K562 (cell line): ENCODE results near the gene USP20. TPM values are rescaled to one million over a fixed set of nuclear protein-coding genes. Genes with fewer than 3 reads are reported as not detected.

Source experiments
- ATF4 ChIP-seq: fragments of 450-650 bp; formaldehyde crosslinking; IDR thresholded peaks from 2 replicates; pipeline ENCODE4 v1.4.0; 2022; ENCODE audit warnings: mild to moderate bottlenecking, moderate library complexity
- ATF7 ChIP-seq: fragments of 450-650 bp; IDR thresholded peaks from 2 replicates; pipeline ENCODE4 v1.7.1; 2014; ENCODE audit warnings: mild to moderate bottlenecking, moderate library complexity
- COPS2 ChIP-seq: fragments of 450-650 bp; conservative IDR thresholded peaks from 2 replicates; pipeline ENCODE4 v1.6.1; 2016; ENCODE audit warnings: mild to moderate bottlenecking, moderate library complexity
- CTCF ChIP-seq, 3 experiments: IDR thresholded peaks in 2 of 3; conservative IDR thresholded peaks in 1 of 3; 2 replicates each; pipeline ENCODE4 v1.5.1; 2011 to 2012; ENCODE audit warnings: low read length in 3 of 3, mild to moderate bottlenecking in 3 of 3, control low read depth in 2 of 3, improper control_type of control experiment in 1 of 3, inconsistent platforms in 1 of 3, low read depth in 1 of 3, mixed read lengths in 1 of 3, moderate library complexity in 1 of 3; ENCODE audit not compliant: insufficient read depth in 2 of 3
- DEAF1 ChIP-seq: fragments of 450-650 bp; formaldehyde crosslinking; IDR thresholded peaks from 2 replicates; pipeline ENCODE4 v1.4.0; 2020; ENCODE audit warnings: mild to moderate bottlenecking, moderate library complexity
- HBP1 ChIP-seq: fragments of 450-650 bp; formaldehyde crosslinking; IDR thresholded peaks from 2 replicates; pipeline ENCODE4 v1.4.0; 2022; ENCODE audit warnings: missing genetic modification characterization
- ID3 ChIP-seq, 2 experiments: fragments of 250-450 bp in 1 of 2; fragments of 450-650 bp in 1 of 2; sonication (Bioruptor Pico) in 1 of 2; IDR thresholded peaks; 2 replicates each; pipeline versions ENCODE4 v1.6.1 to v1.8.0; 2016 to 2021; ENCODE audit warnings: mild to moderate bottlenecking in 2 of 2, moderate library complexity in 2 of 2, missing compliant biosample characterization in 1 of 2, missing genetic modification characterization in 1 of 2
- JUNB ChIP-seq: fragments of 450-650 bp; formaldehyde crosslinking; conservative IDR thresholded peaks from 2 replicates; pipeline ENCODE4 v1.4.0; 2020; ENCODE audit warnings: mild to moderate bottlenecking
- JUND ChIP-seq, 2 experiments: IDR thresholded peaks; 2 replicates in 1 of 2; 3 replicates in 1 of 2; pipeline ENCODE4 v1.6.1; 2011; ENCODE audit warnings: borderline replicate concordance in 2 of 2, low read depth in 2 of 2, low read length in 2 of 2, improper control_type of control experiment in 1 of 2, missing biosample characterization in 1 of 2, missing genetic modification characterization in 1 of 2, missing genetic modification reagents in 1 of 2
- LCOR ChIP-seq: sonication (generic); formaldehyde crosslinking; IDR thresholded peaks from 2 replicates; pipeline ENCODE4 v1.8.0; 2022; ENCODE audit warnings: mild to moderate bottlenecking, missing genetic modification reagents
- SLC30A9 ChIP-seq: fragments of 250-450 bp; sonication (Bioruptor Pico); IDR thresholded peaks from 2 replicates; pipeline ENCODE4 v1.8.0; 2022; ENCODE audit warnings: mild to moderate bottlenecking, moderate library complexity
- ZNF639 ChIP-seq, 2 experiments: fragments of 200-800 bp in 1 of 2; sonication (Bioruptor generic) in 1 of 2; sonication (generic) in 1 of 2; formaldehyde crosslinking in 1 of 2; IDR thresholded peaks in 1 of 2; conservative IDR thresholded peaks in 1 of 2; 2 replicates each; pipeline versions ENCODE4 v1.5.0 to v1.6.1; 2016 to 2020; ENCODE audit warnings: missing compliant biosample characterization in 1 of 2, missing genetic modification characterization in 1 of 2, missing genetic modification reagents in 1 of 2
- polyA plus RNA-seq, 8 experiments: library from polyadenylated mRNA; depleted of rRNA in 4 of 8; stranded (reverse) in 5 of 8; unstranded in 3 of 8; fragments of >200 nt; fragmentation: Nextera tagmentation in 2 of 8; fragmentation: Illumina TruSeq in 1 of 8; extraction: Ambion mirVana in 2 of 8; extraction: Trizol in 1 of 8; gene quantifications; 2 replicates each; pipeline versions ENCODE4 v1.2.1 to v1.2.3, GENCODE V29; 2011 to 2014; ENCODE audit warnings: inconsistent platforms in 1 of 8, missing spikeins in 1 of 8
- total RNA-seq, 7 experiments: library from RNA; depleted of rRNA in 6 of 7; stranded (reverse); fragments of >200 nt in 6 of 7; fragmentation: Illumina TruSeq in 2 of 7; extraction: Trizol in 2 of 7; gene quantifications; 2 replicates each; pipeline versions ENCODE4 v1.2.1 to v1.2.3, GENCODE V29; 2011 to 2021; ENCODE audit warnings: low replicate concordance in 1 of 7

The USP20 gene
- total and polyA plus RNA-seq, 9 of the 15 experiments (the other 6 are each of a cell fraction or from before 2014, with no cell fraction given), result 1.9 to 136 (median 49.1) TPM

GRCh38 chr9:129898185-129898584 is 62.9 kb downstream of the USP20 start (continued):
- TF ChIP-seq HBP1 (CRISPR knock-in tag) (0 out of 2 replicates have a peak, but pooled peaks have one; percentile 20), JUND (IDR thresholded peaks at IDR 0.05; ENCODE audit: borderline replicate concordance, low read depth, low read length) (0 out of 2 replicates have a peak, but pooled peaks have one; percentile 9), JUND (tag; IDR thresholded peaks at IDR 0.05; ENCODE audit: borderline replicate concordance, low read depth, low read length) (peak; percentile 23; the same call in 1 of the 3 replicates), ZNF639 (CRISPR knock-in tag; conservative IDR thresholded peaks at IDR 0.05 in 1 of 2, IDR thresholded peaks at IDR 0.05 in 1 of 2) (no peak), JUNB (CRISPR knock-in tag) (no peak), CTCF (IDR thresholded peaks at IDR 0.05 in 2 of 3, conservative IDR thresholded peaks at IDR 0.05 in 1 of 3; ENCODE audit: insufficient read depth in 2 of 3, low read depth in 1 of 3, low read length in 3 of 3) (peak in 1 of 3 experiments; percentile 41; a peak in 2 of 6 replicates), SLC30A9 (no peak), DEAF1 (CRISPR knock-in tag) (no peak), ATF7 (peak; percentile 70; the same call in 1 of the 2 replicates), ATF4 (no peak), ID3 (CRISPR knock-in tag; IDR thresholded peaks at IDR 0.05) (no peak), ID3 (tag; IDR thresholded peaks at IDR 0.05) (no peak), LCOR (no peak), COPS2 (no peak)
